Natural killer cell (primary cell): ENCODE results near the gene AKR1B15. TPM values are rescaled to one million over a fixed set of nuclear protein-coding genes. Genes with fewer than 3 reads are reported as not detected.
"Not testable (repeated sequence)": the region's sequence is repeated elsewhere in the genome, so short reads cannot be mapped to it uniquely, and the experiment has no call there.

Experiments
- ATAC-seq, 3 donors: fragments of 150-1000 bp in 2 of 3; fragments of 200-7000 bp in 1 of 3; cut with Tn5 transposase; 1 replicate in 1 of 3; 2 replicates in 2 of 3; pipeline ENCODE4 v1.10.0; 2021; ENCODE audit warnings: mild to moderate bottlenecking in 2 of 3, moderate library complexity in 2 of 3
- DNase-seq, 2 donors: peaks; one replicate each; pipeline versions ENCODE4 v3.0.0 to v3.0.0-alpha.2; 2013 to 2021; ENCODE audit warnings: mixed read lengths in 1 of 2
- H3K27ac ChIP-seq: one replicate; pipeline ENCODE4 v1.5.1; 2013; ENCODE audit warnings: mild to moderate bottlenecking, low read length
- H3K27me3 ChIP-seq: one replicate; pipeline ENCODE4 v1.6.1; 2013; ENCODE audit warnings: low read length; ENCODE audit not compliant: control insufficient read depth, insufficient read depth
- H3K36me3 ChIP-seq: one replicate; pipeline ENCODE4 v1.6.1; 2013; ENCODE audit warnings: low read length; ENCODE audit not compliant: control insufficient read depth, insufficient read depth
- H3K4me1 ChIP-seq: one replicate; pipeline ENCODE4 v1.6.1; 2013; ENCODE audit warnings: low read length; ENCODE audit not compliant: control insufficient read depth, insufficient read depth
- H3K4me3 ChIP-seq: one replicate; pipeline ENCODE4 v1.5.1; 2013; ENCODE audit warnings: low read length
- H3K9me3 ChIP-seq: one replicate; pipeline ENCODE4 v1.6.1; 2013; ENCODE audit warnings: low read length; ENCODE audit not compliant: control insufficient read depth, insufficient read depth
- H3K27ac Mint-ChIP-seq, 2 donors: one replicate each; pipeline ENCODE4 v1.8.0; 2022; ENCODE audit warnings: mild to moderate bottlenecking in 2 of 2, mixed read lengths in 2 of 2, moderate library complexity in 1 of 2
- H3K27me3 Mint-ChIP-seq, 2 donors: one replicate each; pipeline ENCODE4 v1.8.0; 2022; ENCODE audit warnings: low read depth in 2 of 2, mixed read lengths in 2 of 2
- H3K36me3 Mint-ChIP-seq: one replicate; pipeline ENCODE4 v1.8.0; 2022; ENCODE audit warnings: mixed read lengths
- H3K4me1 Mint-ChIP-seq, 2 donors: one replicate each; pipeline ENCODE4 v1.8.0; 2022; ENCODE audit warnings: mixed read lengths in 2 of 2
- H3K4me3 Mint-ChIP-seq: one replicate; pipeline ENCODE4 v1.8.0; 2022; ENCODE audit warnings: mild to moderate bottlenecking, moderate library complexity, mixed read lengths
- H3K9me3 Mint-ChIP-seq, 2 donors: one replicate each; pipeline ENCODE4 v1.8.0; 2022; ENCODE audit warnings: mixed read lengths in 2 of 2
- WGBS: methylation state at CpG from one replicate; pipeline ENCODE4 v1.1.7; 2013; ENCODE audit warnings: missing lambda C conversion rate; ENCODE audit not compliant: insufficient coverage; 5-methylcytosine and 5-hydroxymethylcytosine counted together
- intact Hi-C: fragments of 100-400 bp; cut with micrococcal nuclease; formaldehyde crosslinking; loops from one replicate; pipeline ENCODE4 v1.14.2; 2022
- total RNA-seq, 4 donors: library from RNA; stranded (reverse); fragments of 120-200 nt in 1 of 4; gene quantifications; one replicate each; pipeline versions ENCODE4 v1.2.3 to v1.2.4, GENCODE V29; 2013 to 2022
- TF ChIP-seq, protein P1 (sequence below): fragments of 200-600 bp; IDR thresholded peaks from one replicate; pipeline ENCODE4 v1.8.0; 2022; ENCODE audit warnings: antibody characterized with exemption

The AKR1B15 gene
- total RNA-seq, 3 donors from 2014 or later (not counting 1 experiment from before 2014, with no cell fraction given): not detected

GRCh38 chr7:134562136-134562535, 13.2 kb downstream of the AKR1B15 start:
- peaks cover 7 to 8% of the 10 kb centered on the region in 2 donors for H3K4me1 Mint-ChIP-seq
- peak in 1 of 2 donors; percentile 20 for DNase-seq
- peaks cover 6% of the 10 kb centered on the region in 2 donors for H3K9me3 Mint-ChIP-seq
- Histone ChIP-seq H3K36me3 (no peaks in the 10 kb centered on the region), H3K4me1 (no peaks in the 10 kb centered on the region), H3K4me3 (no peak overlapping the region), H3K9me3 (no peaks in the 10 kb centered on the region), H3K27ac (no peak overlapping the region), H3K27me3 (no peaks in the 10 kb centered on the region)
- TF ChIP-seq, protein P1, sequence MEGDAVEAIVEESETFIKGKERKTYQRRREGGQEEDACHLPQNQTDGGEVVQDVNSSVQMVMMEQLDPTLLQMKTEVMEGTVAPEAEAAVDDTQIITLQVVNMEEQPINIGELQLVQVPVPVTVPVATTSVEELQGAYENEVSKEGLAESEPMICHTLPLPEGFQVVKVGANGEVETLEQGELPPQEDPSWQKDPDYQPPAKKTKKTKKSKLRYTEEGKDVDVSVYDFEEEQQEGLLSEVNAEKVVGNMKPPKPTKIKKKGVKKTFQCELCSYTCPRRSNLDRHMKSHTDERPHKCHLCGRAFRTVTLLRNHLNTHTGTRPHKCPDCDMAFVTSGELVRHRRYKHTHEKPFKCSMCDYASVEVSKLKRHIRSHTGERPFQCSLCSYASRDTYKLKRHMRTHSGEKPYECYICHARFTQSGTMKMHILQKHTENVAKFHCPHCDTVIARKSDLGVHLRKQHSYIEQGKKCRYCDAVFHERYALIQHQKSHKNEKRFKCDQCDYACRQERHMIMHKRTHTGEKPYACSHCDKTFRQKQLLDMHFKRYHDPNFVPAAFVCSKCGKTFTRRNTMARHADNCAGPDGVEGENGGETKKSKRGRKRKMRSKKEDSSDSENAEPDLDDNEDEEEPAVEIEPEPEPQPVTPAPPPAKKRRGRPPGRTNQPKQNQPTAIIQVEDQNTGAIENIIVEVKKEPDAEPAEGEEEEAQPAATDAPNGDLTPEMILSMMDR: no peak
- ATAC-seq: peak in 2 of 3 donors; percentile 62 to 66
- no peaks in the 10 kb centered on the region for H3K36me3 Mint-ChIP-seq
- 65% methylated on average over 4 of the region's 6 CpGs for WGBS
- H3K4me3 Mint-ChIP-seq: no peak overlapping the region
- intact Hi-C loops: no loop called here
- peaks cover 4 to 26% of the 10 kb centered on the region in 2 donors for H3K27me3 Mint-ChIP-seq
- H3K27ac Mint-ChIP-seq: peak overlapping the region in 1 of 2 donors; percentile 9

GRCh38 chr7:134563398-134563749, 14.5 kb downstream of the AKR1B15 start:
- H3K36me3 ChIP-seq, H3K4me1 Mint-ChIP-seq, ATAC-seq, DNase-seq, H3K4me3 Mint-ChIP-seq, H3K36me3 Mint-ChIP-seq, intact Hi-C loops, H3K4me3 ChIP-seq, H3K27ac ChIP-seq, H3K27me3 ChIP-seq, H3K4me1 ChIP-seq, H3K9me3 Mint-ChIP-seq, H3K27ac Mint-ChIP-seq, H3K9me3 ChIP-seq: not testable (repeated sequence)
- H3K27me3 Mint-ChIP-seq: peaks cover 4 to 16% of the 10 kb centered on the region in 2 donors
- WGBS: 89% methylated on average over 2 of the region's 2 CpGs

DNA sequence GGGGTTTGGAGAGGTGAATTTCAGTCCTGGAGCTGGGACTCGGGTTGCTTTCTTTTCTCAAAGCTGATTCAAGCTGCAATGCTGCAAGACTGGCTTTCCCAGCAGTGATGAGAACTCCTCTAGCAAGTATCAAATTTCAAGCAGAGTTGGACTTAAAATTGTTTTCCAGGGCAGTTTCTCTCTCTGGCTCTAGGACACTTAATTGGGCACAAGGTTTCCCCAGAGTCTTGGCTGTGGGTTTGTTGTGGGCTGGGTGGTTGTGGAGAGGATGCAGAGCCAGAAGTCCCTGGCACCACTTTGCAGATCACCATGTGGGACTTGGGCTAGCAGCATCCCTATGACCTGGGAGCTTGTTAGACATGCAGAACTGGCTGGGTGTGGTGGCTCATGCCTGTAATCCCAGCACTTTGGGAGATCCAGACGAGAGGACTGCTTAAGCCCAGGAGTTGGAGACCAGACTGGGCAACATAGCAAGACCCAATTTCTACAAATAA, 16.8 kb downstream of the AKR1B15 start:
- Histone ChIP-seq H3K4me1 (no peaks in the 10 kb centered on the region), H3K9me3 (no peaks in the 10 kb centered on the region), H3K27me3 (no peaks in the 10 kb centered on the region), H3K36me3 (no peaks in the 10 kb centered on the region), H3K27ac (no peak overlapping the region), H3K4me3 (no peak overlapping the region)
- ATAC-seq: no peak
- H3K36me3 Mint-ChIP-seq: no peaks in the 10 kb centered on the region
- intact Hi-C loops: no loop called here
- H3K9me3 Mint-ChIP-seq: peaks cover 6 to 8% of the 10 kb centered on the region in 2 donors
- no peak overlapping the region for H3K4me3 Mint-ChIP-seq
- TF ChIP-seq, protein P1: no peak
- peaks cover 7 to 8% of the 10 kb centered on the region in 2 donors for H3K4me1 Mint-ChIP-seq
- 77% methylated on average over 2 of the region's 2 CpGs for WGBS
- H3K27ac Mint-ChIP-seq: no peak overlapping the region
- peaks cover 4 to 11% of the 10 kb centered on the region in 2 donors for H3K27me3 Mint-ChIP-seq
- no peak for DNase-seq

- H3K27ac Mint-ChIP-seq: no peak overlapping the region
- intact Hi-C loops: no loop called here
- no peaks in the 10 kb centered on the region for H3K27me3 ChIP-seq
- no peak overlapping the region for H3K4me3 Mint-ChIP-seq
- DNase-seq (no peak), ATAC-seq (no peak)
- H3K4me1 Mint-ChIP-seq: peaks cover 0 to 2% of the 10 kb centered on the region in 2 donors
- no peaks in the 10 kb centered on the region for H3K4me1 ChIP-seq
- peaks cover 7 to 11% of the 10 kb centered on the region in 2 donors for H3K27me3 Mint-ChIP-seq
- H3K9me3 Mint-ChIP-seq: peaks cover 4 to 8% of the 10 kb centered on the region in 2 donors
- no peaks in the 10 kb centered on the region for H3K36me3 ChIP-seq
- H3K27ac ChIP-seq: no peak overlapping the region
- no peaks in the 10 kb centered on the region for H3K36me3 Mint-ChIP-seq
- 100% methylated on average over 1 of the region's 3 CpGs for WGBS
- H3K9me3 ChIP-seq: no peaks in the 10 kb centered on the region
- H3K4me3 ChIP-seq: no peak overlapping the region
- TF ChIP-seq, protein P1: no peak
Observed at GRCh38 chr7:134567368-134567767, 18.5 kb downstream of the AKR1B15 start.

DNA sequence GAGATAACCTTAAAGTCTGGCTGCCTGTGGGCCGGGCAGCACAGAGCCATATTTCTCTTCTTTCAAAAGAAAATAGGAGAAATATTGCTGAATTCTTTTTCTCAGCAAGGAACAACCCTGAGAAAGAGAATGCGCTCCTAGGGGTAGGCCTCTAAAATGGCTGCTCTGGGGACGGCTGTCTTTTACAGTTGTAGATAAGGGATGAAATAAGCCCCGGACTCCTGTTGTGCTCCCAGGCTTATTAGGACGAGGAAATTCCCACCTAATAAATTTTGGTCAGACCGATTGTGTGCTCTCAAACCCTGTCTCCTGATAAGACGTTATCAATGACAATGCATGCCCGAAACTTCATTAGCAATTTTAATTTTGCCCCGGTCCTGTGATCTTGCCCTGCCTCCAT, 21.1 kb downstream of the AKR1B15 start:
- H3K9me3 Mint-ChIP-seq, H3K36me3 Mint-ChIP-seq, H3K4me1 ChIP-seq, intact Hi-C loops, H3K27ac ChIP-seq, H3K9me3 ChIP-seq, H3K4me3 ChIP-seq, ATAC-seq, H3K4me1 Mint-ChIP-seq, H3K27ac Mint-ChIP-seq, H3K27me3 ChIP-seq, H3K36me3 ChIP-seq, DNase-seq, H3K4me3 Mint-ChIP-seq: not testable (repeated sequence)
- peaks cover 10 to 11% of the 10 kb centered on the region in 2 donors for H3K27me3 Mint-ChIP-seq
- 91% methylated on average over 8 of the region's 9 CpGs for WGBS
